GM21515 (cell line): ENCODE results near the gene PNPLA2.

ENCODE experiments used
- ATAC-seq: cut with Tn5 transposase; IDR thresholded peaks from one replicate; pipeline ENCODE4 v1.9.1; 2021; ENCODE audit not compliant: unreplicated experiment

The PNPLA2 gene

DNA sequence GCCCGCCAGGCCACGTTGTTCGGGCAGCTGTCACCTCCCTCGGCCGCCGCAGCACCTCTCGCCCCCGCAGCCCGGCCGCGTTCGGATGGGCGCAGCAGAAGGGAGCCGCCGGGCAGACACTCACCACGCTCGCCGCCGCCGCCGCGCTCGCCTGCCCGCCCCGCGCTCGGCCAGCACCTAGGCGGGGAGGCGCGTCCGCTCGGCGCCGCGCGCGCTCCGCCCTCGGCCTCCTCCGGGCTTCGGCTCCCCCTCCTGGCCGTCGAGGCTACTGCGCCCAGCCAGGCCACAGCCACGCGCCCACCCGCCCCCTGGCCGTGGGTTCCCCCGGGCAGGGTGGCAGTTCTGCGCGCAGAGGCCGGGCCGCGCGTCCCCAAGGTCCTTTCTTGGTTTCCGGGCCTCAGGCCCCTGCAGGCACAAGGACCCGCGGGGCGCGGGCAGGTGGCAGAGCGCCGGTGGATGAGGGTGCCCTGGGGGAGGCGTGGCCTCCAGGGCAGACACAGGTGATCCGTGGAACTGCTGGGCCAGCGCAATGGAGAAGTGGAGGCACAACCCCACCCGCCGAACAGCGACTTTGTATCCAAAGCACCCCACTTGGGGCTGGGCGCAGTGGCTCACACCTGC lies 20.5 kb upstream of the PNPLA2 start, which contains the start of gene SLC25A22:
SLC25A22 (minus strand) TSS at position 189 of the 621 bp plus-strand sequence. CDS start 3,275 bp downstream, outside the sequence.
- peak; percentile 52 for ATAC-seq

DNA sequence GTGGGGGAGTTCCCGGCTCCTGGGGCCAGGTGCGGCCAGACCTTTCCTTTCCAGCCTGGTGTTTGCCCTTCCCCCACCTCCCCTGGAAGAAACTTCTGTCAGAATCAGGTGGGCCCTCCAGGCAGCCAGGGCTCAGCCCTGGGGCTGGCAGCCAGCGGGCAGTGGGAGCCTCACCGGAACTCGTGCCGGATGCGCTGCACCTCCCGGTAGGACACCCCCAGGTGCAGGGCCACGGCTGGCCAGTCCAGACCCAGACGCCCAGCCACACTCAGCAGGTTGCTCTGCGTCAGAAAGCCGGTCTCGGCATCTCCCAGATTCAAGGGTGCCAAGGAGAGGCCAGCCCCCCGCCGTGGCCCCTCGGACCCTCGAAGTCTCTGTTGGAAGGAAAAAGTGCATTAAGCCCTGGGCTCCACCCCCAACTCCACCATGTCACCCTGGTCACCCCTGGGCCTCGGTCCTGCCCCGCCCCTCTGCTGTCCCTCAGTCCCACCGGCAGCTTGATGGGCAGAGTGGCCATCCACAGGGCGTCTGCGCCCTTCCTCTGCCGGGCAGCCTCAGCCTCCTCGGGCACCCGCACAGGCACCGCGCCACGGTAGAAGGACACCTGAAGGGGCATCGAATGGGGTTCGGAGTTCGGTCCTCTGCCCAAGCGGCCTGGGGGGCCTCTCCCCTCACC lies 18.9 kb upstream of the PNPLA2 start:
- no peak for ATAC-seq

DNA sequence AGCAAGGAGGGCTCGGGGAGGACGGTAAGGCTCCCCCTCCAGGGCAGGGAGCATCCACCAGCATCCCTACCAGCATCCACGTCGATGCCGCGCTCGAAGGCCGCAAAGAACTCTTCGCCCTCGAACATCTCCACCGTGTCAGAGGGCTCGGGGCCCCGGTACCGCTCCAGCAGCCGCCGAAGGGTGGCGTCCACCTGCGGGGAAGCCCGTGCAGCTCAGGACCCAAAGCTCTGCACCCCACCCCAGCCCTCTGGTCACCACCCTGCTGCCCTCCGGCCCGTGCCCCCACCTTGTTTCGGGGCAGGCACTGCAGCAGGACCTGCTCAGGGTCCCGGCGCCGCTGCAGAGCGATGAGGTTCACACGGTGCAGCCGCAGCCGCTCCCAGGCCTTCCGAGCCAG lies 18.2 kb upstream of the PNPLA2 start:
- ATAC-seq, result no peak

DNA sequence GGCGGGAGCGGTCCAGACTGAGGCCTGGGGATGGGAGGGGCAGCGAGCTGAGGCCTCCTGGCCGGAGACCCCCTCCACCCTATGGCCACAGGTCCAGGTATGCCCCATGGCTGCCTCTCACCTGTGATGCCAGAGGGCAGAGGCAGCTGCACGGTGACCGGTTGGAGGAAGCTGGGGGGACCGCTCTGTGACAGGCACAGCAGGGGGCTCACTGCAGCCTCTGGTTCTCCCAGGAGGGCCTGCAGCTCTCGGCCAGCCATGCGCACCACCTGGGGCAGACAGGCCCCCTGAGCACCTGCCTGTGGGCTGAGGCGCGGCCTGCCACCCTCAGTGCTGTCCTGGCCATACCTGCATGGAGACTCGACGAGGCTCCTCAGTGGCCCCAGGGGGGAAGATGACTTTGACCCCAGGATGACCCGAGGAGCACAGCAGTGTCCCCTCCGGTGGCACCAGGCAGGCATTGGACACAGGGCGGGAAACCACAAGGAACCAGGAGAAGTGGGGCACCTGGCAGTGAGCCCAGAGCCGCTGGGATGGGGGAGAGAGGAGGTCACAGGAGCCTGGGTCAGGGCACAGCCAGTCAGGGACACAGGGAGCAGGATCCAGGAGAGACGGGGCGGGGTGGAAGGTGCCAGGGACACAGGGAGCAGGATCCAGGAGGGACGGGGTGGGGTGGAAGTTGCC lies 17.5 kb upstream of the PNPLA2 start:
- no peak for ATAC-seq

DNA sequence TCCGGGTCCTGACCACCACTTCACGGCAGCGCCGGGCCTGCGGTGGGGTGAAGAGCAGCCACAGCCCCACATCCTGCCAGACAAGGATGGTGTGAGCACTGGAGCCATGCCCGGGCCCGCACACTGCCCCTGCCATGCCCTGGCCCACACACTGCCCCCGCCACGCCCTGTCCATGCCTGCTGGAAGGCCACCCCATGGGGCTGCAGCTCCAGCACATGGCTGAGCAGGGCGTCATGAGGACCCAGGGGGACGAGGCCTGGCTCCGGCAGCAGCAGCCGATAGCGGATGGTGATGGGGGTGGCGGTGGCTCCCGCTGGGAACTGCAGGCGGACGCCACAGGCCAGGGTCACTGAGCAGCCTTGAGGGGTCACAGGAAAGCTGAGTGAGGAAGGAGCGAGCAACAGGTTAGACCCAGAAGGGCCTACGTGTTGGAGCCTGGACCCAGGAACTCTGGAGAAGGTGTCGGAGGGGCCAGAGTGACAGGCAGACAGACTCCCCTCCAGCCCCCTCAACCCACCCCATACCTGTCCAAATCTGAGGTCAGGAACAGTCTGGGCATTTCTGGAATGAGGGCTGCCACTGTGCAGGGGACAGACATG lies 16.6 kb upstream of the PNPLA2 start:
- no peak for ATAC-seq

DNA sequence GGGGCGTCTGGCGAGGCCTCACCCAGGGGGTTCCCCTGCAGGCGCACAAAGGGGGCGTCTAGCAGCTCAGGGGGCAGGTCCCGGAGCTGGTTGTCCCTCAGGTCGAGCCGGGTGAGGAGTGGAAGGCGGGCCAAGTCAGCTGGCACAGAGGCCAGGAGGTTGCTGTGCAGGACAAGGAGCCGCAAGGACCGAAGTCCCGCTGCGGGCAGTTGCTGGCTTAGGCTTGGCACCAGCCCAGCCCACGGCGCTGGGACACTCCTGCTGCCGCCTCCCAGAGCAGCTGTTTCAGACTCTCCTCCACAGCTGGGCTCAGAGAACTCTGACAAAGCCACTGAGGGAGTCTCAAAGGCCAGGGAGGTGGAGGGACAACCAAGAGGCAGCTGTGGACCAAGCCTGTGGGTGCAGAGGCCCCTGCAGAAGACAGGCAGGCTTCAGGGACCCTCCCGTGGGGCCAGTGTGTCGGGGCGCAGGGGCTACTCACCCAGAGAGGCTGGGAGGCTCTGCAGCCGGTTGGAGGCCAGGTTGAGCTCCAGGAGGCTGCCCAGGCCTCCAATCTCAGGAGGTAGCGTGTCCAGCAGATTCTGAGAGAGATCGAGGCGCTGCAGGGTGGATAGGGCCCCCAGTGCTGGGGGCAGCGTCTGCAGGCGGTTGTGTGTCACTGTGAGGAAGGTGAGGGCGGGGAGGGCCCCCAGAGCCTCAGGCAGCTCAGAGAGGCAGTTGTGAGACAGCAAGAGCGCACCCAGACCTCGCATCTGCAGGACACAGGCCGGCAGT lies 15.8 kb upstream of the PNPLA2 start:
- ATAC-seq, result no peak

DNA sequence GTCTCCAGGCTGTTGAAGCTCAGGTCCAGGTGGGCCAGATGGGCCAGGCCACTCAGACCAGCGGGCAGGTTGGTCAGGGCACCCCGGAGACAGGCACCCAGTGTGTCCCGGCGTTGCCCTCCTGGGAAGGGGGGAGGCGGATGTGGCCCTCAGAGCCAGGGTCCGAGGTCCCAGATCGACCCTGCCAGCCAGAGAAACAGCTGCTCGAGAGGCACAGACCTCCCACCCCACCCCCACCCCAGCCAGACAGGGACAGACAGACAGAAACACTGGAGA lies 15.3 kb upstream of the PNPLA2 start:
- no peak for ATAC-seq

DNA sequence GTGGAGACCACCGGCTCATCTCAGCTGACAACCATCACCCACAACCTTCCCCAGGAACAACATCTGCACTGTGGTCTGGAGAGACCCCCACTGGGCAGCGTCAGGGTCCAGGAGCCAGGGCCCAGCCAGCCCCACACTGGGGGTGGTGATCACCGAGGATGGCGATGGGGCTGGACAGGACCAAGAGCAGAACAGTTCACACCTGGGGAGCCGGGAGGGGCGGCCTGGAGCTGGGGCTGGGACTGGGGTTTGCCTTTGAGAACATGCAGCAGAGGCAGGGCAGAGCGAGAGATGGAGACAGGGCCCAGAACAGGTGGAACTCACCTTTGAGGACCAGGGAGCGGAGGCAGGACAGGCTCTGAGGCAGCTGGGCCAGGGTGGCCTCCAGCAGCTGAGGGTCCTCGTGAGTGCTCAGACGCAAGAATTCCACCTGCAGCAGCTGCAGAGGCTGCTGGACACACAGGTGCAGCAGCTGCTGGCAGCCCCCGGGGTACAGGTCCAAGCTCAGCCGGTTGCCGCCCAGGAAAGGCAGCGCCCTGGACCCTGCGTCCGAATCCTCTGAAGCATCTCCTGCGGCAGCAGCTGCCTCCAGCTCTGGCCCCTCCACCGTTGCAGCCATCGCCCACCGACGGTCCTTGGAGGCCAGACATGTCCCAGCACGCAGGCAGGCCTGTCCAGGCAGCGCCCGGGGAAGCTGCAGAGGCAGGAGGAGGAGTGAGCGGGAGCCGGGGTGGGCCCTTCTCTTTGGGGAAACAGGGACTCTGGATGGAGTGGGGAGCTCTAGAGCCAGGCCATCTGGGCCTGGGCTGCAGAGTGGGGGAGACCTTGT lies 14.7 kb upstream of the PNPLA2 start:
- no peak for ATAC-seq

DNA sequence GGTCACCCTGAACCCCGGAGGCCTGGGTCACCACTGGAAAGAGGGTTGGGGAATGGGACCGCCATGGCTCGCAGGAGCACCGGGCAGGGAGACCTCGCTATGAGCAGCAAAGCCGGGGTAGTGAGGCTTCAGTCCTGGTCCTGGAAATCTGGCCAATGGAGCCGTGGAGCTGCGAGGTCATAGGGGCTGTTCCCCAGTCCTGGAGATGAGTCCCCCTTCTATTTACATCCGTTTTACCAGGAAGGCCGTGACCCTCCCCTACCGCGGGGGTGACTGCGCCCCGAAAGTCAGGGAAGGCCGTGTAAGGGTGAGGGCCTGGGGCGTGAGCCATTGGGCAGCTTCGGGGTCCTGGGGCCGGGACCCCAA lies 14.1 kb upstream of the PNPLA2 start:
- ATAC-seq, result no peak

DNA sequence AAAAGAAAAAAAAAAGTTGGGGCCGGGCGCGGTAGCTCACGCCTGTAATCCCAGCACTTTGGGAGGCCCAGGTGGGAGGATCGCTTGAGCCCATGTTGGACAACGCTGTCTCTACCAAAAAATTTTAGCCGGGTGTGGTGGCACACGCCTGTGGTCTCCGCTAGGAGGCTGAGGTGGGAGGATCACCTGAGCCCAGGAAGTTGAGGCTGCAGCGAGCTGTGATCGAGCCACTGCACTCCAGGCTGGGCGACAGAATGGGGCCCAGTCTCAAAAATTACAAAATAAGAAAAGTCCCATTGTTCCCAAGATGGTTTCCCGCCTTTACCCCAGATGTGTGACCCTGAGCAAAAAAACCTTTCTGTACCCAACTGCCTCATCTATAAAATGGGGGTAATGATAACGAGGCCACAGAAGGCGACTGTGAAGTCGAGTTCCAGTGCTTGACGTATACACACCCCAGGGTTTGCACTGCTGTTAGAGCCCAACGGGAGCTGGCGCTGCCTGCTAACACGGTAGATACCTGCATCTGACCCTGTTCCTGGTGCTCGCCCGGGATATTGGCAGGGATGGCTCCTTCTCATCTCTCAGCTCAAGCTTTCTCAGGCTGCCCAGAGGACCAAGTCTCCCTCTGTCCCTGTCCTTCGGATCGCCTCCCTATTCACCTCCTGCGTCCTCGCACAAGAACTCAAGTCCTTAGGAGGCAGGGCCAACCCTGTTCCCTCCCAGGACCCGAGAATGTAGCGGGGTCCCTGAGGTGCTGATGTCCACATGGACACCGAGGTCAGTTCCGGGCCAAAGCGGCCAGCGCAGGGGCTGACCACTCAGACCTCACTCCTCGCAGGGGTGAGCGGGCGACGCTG lies 10.1 kb upstream of the PNPLA2 start:
- peak; percentile 0 for ATAC-seq

DNA sequence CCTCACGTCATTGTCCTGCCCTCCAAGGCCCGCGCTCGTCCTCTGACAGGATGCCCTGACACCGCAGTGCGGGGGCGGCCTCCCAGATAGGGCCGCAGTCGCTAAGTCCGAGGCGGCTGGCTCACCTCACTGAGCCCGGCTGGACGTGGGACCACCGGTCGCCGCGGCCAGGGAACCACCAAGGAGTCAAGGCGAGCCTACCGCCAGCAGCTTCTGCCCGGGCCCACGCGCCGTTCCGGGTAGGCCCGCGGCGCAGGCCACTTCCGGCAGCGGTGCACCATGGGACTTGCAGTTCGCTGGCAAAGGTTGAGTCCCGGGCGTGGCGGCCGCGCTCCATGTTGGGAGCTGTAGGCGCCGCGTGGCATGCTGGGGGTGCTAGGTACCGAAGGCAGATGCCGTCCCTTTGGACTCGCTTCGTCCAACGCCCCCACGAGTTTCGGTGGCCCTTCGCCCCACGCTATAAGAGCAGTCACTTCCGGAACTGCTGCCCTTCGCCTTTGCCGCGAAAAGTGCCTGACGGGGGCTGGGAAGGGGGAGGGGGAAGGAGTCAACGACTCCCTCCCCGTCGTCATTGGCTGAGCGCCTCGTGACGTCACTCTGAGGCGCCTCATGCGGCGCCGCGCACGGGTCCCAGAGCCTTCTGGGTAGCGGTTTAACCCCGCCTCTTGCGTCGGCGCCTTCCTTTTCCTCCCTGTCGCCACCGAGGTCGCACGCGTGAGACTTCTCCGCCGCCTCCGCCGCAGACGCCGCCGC lies 9.3 kb upstream of the PNPLA2 start, which contains the start of gene RPLP2:
RPLP2 (plus strand) TSS at position 681 of the 753 bp plus-strand sequence. CDS start 268 bp downstream, outside the sequence.
- peak; percentile 68 for ATAC-seq

DNA sequence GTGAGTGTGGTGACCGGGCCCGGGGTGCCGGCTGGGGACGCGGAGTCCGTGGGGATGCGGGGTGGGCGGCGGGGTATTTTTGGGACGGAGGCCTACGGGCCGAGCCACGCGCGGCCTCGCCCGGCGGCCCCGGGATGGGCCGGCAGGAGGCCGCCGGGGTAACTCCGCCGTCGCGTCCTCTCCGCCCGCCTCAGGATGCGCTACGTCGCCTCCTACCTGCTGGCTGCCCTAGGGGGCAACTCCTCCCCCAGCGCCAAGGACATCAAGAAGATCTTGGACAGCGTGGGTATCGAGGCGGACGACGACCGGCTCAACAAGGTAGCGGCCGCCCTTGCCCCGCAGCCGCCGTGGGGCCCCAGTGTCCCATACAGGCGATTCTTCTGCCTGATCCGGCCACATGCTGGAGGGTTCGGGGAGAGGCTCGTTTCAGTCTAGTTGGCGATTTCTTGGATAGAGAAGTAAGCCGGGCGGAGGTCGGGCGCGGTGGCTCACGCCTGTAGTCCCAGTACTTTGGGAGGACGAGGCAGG lies 8.6 kb upstream of the PNPLA2 start:
- ATAC-seq, result no peak

DNA sequence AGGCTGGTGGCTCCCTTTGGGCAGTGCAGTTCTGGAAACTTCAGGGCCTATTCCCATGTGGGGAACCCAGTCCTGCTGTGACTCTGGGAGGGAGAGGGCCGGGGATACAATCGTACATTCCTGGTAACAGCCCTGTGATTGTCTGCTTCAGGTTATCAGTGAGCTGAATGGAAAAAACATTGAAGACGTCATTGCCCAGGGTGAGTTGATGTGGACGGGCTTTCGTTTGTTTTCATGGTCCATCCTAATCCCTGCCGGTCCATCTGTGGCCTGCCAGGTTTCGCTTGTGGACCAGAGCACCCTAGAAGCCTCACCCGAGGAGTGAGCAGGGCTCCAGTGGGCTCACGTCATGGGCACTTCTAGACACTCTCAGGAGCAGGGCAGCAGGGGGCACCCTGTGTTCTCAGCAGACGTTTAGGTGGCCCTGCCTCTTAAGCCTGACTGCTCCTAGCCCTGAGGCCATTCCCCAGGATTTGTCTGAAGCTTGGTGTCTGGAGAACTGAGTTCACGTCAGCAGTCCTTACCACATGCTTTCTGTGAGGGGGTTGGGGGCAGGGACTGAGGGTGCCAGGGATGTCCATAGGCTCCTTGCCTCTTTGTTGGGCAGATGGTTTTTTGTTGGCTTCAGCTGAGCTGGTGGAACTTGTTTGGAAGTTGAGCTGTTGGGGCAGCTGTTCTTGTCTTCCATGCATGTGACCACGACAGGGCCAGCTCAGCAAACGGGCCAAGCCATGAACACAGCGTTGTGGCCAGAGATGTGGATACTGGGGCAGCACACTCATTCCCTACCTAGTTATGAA lies 7.1 kb upstream of the PNPLA2 start:
- no peak for ATAC-seq

DNA sequence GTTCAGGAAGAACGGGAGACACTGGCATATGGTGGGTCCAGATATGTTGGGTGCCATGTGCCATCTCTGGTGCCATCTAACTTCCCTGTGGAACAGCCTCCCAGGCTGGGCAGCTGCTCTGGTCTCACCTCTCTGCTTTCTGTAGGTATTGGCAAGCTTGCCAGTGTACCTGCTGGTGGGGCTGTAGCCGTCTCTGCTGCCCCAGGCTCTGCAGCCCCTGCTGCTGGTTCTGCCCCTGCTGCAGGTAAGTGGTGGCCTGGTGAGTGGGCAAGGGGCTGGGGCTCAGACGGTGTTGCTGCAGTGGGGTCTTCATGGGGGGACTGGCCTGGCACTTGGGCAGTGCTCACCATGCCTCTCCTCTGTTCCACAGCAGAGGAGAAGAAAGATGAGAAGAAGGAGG lies 6.3 kb upstream of the PNPLA2 start:
- no peak for ATAC-seq

DNA sequence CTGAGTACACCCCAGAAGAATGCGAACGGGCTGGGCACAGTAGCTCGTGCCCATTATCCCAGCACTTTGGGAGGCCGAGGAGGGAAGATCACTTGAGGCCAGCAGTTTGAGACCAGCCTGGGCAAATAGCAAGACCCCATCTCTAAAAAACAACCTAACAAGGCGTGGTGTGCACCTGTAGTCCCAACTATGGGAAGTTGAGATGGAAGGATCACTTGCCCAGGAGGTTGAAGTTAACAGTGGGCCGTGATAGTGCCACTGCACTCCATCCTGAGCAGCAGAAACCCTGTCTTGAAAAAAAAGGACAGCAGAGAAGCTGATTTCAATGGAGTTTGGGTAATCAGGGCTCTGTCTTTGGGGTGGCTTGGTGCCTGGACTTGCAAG lies 5.7 kb upstream of the PNPLA2 start:
- no peak for ATAC-seq

DNA sequence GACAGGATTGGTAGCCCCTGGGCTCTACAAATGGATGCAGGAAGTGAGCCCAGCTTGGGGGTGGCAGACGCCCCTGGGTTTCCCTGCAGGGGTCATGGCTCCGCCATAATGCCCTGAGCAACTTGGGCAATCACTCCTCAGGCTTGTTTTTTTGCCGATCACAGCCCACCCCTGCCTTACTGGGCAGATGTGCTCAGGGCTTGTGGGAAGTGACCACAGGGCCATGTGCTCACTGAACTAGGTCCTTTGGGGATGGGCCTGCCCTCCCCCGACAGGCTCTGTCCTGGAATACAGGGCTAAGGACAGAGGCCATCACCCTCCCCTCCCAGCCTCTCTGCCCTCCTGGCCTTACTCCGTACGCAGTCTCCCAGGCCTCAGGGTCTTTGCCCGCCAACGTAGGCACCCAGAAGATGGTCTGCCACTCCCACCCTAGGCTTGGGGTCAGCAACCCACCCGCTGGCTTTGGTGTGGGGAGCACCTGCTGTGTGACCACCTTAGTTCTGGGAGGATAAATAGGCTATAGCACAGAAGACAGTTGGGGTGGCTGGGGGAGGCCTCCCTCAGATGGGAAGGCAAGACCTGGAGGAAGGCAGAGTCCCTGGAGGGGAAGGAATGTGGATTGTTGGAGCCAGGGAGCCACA lies 5.1 kb upstream of the PNPLA2 start:
- no peak for ATAC-seq
